ENCODE data around the gene CRYZL1.

Gene CRYZL1

DNA sequence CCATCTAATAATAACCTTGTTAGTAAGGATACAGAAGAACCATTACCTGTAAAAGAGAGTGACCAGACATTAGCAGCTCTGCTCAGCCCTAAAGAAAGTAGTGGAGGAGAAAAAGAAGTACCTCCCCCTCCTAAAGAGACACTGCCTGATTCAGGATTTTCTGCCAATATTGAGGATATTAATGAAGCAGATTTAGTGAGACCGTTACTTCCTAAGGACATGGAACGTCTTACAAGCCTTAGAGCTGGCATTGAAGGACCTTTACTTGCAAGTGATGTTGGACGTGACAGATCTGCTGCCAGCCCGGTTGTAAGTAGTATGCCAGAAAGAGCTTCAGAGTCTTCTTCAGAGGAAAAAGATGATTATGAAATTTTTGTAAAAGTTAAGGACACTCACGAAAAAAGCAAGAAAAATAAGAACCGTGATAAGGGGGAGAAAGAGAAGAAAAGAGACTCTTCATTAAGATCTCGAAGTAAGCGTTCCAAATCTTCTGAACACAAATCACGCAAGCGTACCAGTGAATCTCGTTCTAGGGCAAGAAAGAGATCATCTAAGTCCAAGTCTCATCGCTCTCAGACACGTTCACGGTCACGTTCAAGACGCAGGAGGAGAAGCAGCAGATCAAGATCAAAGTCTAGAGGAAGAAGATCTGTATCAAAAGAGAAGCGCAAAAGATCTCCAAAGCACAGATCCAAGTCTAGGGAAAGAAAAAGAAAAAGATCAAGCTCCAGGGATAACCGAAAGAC lies 87.1 kb downstream of the CRYZL1 start:
- Histone ChIP-seq H3K27me3 (ENCODE audit: low read depth, low read length) (no peaks in the 10 kb centered on the region), H3K36me3 (replicated peaks; ENCODE audit: low read depth, low read length) (peaks cover 86% of the 10 kb centered on the region), H3K9ac (ENCODE audit: low read length) (no peak overlapping the region), H3K79me2 (ENCODE audit: low read length) (peaks cover 100% of the 10 kb centered on the region), H3K4me3 (ENCODE audit: low read length) (no peak overlapping the region), H3K9me3 (ENCODE audit: insufficient read depth, low read length) (no peaks in the 10 kb centered on the region), H3K27ac (ENCODE audit: low read length) (no peak overlapping the region), H4K20me1 (ENCODE audit: insufficient read depth, low read length) (peaks cover 93% of the 10 kb centered on the region), H3K4me1 (ENCODE audit: low read length) (no peaks in the 10 kb centered on the region), H2AFZ (ENCODE audit: low read depth, low read length) (no peak overlapping the region), H3K4me2 (ENCODE audit: low read length) (no peak overlapping the region)
- no peak for TF ChIP-seq EZH2phosphoT487 (IDR thresholded peaks at IDR 0.05; ENCODE audit: low read depth)
- TF ChIP-seq, protein P1, sequence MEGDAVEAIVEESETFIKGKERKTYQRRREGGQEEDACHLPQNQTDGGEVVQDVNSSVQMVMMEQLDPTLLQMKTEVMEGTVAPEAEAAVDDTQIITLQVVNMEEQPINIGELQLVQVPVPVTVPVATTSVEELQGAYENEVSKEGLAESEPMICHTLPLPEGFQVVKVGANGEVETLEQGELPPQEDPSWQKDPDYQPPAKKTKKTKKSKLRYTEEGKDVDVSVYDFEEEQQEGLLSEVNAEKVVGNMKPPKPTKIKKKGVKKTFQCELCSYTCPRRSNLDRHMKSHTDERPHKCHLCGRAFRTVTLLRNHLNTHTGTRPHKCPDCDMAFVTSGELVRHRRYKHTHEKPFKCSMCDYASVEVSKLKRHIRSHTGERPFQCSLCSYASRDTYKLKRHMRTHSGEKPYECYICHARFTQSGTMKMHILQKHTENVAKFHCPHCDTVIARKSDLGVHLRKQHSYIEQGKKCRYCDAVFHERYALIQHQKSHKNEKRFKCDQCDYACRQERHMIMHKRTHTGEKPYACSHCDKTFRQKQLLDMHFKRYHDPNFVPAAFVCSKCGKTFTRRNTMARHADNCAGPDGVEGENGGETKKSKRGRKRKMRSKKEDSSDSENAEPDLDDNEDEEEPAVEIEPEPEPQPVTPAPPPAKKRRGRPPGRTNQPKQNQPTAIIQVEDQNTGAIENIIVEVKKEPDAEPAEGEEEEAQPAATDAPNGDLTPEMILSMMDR (IDR thresholded peaks at IDR 0.05; ENCODE audit: low read depth, low read length): no peak

DNA sequence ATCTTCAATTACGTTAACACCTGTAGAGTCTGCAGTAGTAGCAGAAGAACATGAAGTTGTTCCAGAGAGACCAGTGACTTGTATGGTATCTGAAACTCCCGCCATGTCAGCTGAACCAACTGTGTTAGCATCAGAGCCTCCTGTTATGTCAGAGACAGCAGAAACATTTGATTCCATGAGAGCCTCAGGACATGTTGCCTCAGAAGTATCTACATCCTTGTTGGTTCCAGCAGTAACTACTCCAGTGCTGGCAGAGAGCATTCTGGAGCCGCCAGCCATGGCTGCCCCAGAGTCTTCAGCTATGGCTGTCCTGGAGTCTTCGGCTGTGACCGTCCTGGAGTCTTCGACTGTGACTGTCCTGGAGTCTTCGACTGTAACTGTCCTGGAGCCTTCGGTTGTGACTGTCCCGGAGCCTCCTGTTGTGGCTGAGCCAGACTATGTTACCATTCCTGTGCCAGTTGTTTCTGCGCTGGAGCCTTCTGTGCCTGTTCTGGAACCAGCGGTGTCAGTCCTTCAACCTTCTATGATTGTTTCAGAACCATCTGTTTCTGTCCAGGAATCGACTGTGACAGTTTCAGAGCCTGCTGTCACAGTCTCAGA lies 88.4 kb downstream of the CRYZL1 start:
- Histone ChIP-seq H3K9ac (ENCODE audit: low read length) (no peak overlapping the region), H3K4me2 (ENCODE audit: low read length) (no peak overlapping the region), H3K79me2 (ENCODE audit: low read length) (peaks cover 100% of the 10 kb centered on the region), H4K20me1 (ENCODE audit: insufficient read depth, low read length) (peaks cover 90% of the 10 kb centered on the region), H3K4me1 (ENCODE audit: low read length) (no peaks in the 10 kb centered on the region), H3K36me3 (replicated peaks; ENCODE audit: low read depth, low read length) (peaks cover 79% of the 10 kb centered on the region), H3K4me3 (ENCODE audit: low read length) (no peak overlapping the region), H3K27me3 (ENCODE audit: low read depth, low read length) (no peaks in the 10 kb centered on the region), H2AFZ (ENCODE audit: low read depth, low read length) (no peak overlapping the region), H3K9me3 (ENCODE audit: insufficient read depth, low read length) (no peaks in the 10 kb centered on the region), H3K27ac (ENCODE audit: low read length) (no peak overlapping the region)
- no peak for TF ChIP-seq EZH2phosphoT487 (IDR thresholded peaks at IDR 0.05; ENCODE audit: low read depth)
- TF ChIP-seq, protein P1 (IDR thresholded peaks at IDR 0.05; ENCODE audit: low read depth, low read length): no peak

DNA sequence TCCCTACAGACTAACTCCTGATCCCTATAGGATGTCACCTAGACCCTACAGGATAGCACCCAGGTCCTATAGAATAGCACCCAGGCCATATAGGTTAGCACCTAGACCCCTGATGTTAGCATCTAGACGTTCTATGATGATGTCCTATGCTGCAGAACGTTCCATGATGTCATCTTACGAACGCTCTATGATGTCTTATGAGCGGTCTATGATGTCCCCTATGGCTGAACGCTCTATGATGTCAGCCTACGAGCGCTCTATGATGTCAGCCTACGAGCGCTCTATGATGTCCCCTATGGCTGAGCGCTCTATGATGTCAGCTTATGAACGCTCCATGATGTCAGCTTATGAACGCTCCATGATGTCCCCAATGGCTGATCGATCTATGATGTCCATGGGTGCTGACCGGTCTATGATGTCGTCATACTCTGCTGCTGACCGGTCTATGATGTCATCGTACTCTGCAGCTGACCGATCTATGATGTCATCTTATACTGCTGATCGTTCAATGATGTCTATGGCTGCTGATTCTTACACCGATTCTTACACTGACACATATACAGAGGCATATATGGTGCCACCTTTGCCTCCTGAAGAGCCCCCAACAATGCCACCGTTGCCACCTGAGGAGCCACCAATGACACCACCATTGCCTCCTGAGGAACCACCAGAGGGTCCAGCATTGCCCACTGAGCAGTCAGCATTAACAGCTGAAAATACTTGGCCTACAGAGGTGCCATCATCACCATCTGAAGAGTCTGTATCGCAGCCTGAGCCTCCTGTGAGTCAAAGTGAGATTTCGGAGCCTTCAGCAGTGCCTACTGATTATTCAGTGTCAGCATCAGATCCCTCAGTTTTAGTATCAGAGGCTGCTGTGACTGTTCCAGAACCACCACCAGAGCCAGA lies 89.2 kb downstream of the CRYZL1 start:
- no peak overlapping the region for H3K27ac ChIP-seq (ENCODE audit: low read length)
- no peak overlapping the region for H3K4me3 ChIP-seq (ENCODE audit: low read length)
- no peaks in the 10 kb centered on the region for H3K9me3 ChIP-seq (ENCODE audit: insufficient read depth, low read length)
- H3K9ac ChIP-seq (ENCODE audit: low read length): no peak overlapping the region
- peaks cover 77% of the 10 kb centered on the region for H3K36me3 ChIP-seq (replicated peaks; ENCODE audit: low read depth, low read length)
- no peaks in the 10 kb centered on the region for H3K27me3 ChIP-seq (ENCODE audit: low read depth, low read length)
- H2AFZ ChIP-seq (ENCODE audit: low read depth, low read length): no peak overlapping the region
- peaks cover 82% of the 10 kb centered on the region for H4K20me1 ChIP-seq (ENCODE audit: insufficient read depth, low read length)
- H3K4me2 ChIP-seq (ENCODE audit: low read length): no peak overlapping the region
- no peaks in the 10 kb centered on the region for H3K4me1 ChIP-seq (ENCODE audit: low read length)
- peaks cover 100% of the 10 kb centered on the region for H3K79me2 ChIP-seq (ENCODE audit: low read length)
- TF ChIP-seq, protein P1 (IDR thresholded peaks at IDR 0.05; ENCODE audit: low read depth, low read length): no peak
- no peak for TF ChIP-seq EZH2phosphoT487 (IDR thresholded peaks at IDR 0.05; ENCODE audit: low read depth)

DNA sequence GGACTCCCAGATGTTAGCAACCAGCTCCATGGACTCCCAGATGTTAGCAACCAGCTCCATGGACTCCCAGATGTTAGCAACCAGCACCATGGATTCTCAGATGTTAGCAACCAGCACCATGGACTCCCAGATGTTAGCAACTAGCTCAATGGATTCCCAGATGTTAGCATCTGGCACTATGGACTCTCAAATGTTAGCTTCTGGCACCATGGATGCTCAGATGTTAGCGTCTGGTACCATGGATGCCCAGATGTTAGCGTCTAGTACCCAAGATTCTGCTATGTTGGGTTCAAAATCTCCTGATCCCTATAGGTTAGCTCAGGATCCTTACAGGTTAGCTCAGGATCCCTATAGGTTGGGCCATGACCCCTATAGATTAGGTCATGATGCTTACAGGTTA lies 89.9 kb downstream of the CRYZL1 start:
- no peak overlapping the region for H3K27ac ChIP-seq (ENCODE audit: low read length)
- peaks cover 75% of the 10 kb centered on the region for H4K20me1 ChIP-seq (ENCODE audit: insufficient read depth, low read length)
- H3K4me1 ChIP-seq (ENCODE audit: low read length): no peaks in the 10 kb centered on the region
- peaks cover 78% of the 10 kb centered on the region for H3K36me3 ChIP-seq (replicated peaks; ENCODE audit: low read depth, low read length)
- H3K9me3 ChIP-seq (ENCODE audit: insufficient read depth, low read length): no peaks in the 10 kb centered on the region
- H2AFZ ChIP-seq (ENCODE audit: low read depth, low read length): no peak overlapping the region
- peaks cover 100% of the 10 kb centered on the region for H3K79me2 ChIP-seq (ENCODE audit: low read length)
- no peak overlapping the region for H3K9ac ChIP-seq (ENCODE audit: low read length)
- H3K27me3 ChIP-seq (ENCODE audit: low read depth, low read length): no peaks in the 10 kb centered on the region
- H3K4me2 ChIP-seq (ENCODE audit: low read length): no peak overlapping the region
- TF ChIP-seq, protein P1 (IDR thresholded peaks at IDR 0.05; ENCODE audit: low read depth, low read length): no peak
- TF ChIP-seq EZH2phosphoT487 (IDR thresholded peaks at IDR 0.05; ENCODE audit: low read depth): no peak
- no peak overlapping the region for H3K4me3 ChIP-seq (ENCODE audit: low read length)

Measured in OCI-LY3 (cell line).